Keratinocyte (primary cell): ENCODE data around the gene AKIP1.

Experiments used
- CTCF ChIP-seq, 3 experiments: IDR thresholded peaks in 1 of 3; conservative IDR thresholded peaks in 1 of 3; optimal IDR thresholded peaks in 1 of 3; 2 replicates in 2 of 3; 3 replicates in 1 of 3; pipeline versions ENCODE3 to v1.5.1; 2011; ENCODE audit warnings: low read length in 3 of 3, mild to moderate bottlenecking in 3 of 3, moderate library complexity in 2 of 3, control low read depth in 1 of 3, inconsistent platforms in 1 of 3; ENCODE audit not compliant: insufficient read depth in 2 of 3; ENCODE audit errors: extremely low read depth in 1 of 3
- EZH2 ChIP-seq: IDR thresholded peaks from one replicate; pipeline ENCODE4 v1.6.1; 2012; ENCODE audit warnings: inconsistent platforms, mild to moderate bottlenecking, low read length, moderate library complexity

DNA sequence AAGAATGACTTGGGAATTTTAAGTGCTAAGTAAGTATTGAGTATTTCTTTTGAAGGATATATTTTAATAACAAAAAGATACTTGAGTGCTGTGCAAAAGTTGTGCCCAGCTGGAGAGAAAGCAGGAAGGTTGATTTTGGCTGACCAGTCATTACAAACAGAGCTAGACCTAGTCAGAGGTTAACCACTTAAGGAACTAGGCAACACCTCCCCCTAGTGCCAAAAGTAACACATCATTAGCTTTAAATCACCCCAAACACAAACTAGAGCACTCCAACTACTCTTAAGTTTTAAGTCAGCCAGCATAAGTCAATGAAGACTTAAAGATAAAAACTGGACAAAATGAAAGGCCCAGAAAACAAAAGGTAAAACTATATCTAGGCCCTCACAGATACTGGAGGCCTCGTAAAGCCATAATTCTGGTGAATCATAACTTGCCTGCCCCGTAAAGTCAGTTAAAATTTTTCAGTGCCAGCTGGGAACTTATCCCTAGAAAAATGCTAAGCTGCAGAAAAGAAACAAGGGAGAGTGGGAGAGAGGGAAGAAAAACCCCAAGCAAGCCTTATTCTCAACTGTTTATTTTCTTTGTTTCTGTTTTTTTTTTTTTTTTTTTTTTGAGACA lies 48.7 kb downstream of the AKIP1 start:
- TF ChIP-seq CTCF (optimal IDR thresholded peaks at IDR 0.05 in 1 of 3, IDR thresholded peaks at IDR 0.05 in 1 of 3, conservative IDR thresholded peaks at IDR 0.05 in 1 of 3; ENCODE audit: extremely low read depth in 1 of 3, insufficient read depth in 2 of 3, low read length in 3 of 3) = peak; percentile 58 to 67 (median 62)
- TF ChIP-seq EZH2 = no peak
